ENCODE results near the gene THOC7. TPM values are rescaled to one million over a fixed set of nuclear protein-coding genes. Genes with fewer than 3 reads are reported as not detected.

Gene THOC7
- total RNA-seq, 2 donors from 2014 or later: 61.9 to 76.6 TPM

DNA sequence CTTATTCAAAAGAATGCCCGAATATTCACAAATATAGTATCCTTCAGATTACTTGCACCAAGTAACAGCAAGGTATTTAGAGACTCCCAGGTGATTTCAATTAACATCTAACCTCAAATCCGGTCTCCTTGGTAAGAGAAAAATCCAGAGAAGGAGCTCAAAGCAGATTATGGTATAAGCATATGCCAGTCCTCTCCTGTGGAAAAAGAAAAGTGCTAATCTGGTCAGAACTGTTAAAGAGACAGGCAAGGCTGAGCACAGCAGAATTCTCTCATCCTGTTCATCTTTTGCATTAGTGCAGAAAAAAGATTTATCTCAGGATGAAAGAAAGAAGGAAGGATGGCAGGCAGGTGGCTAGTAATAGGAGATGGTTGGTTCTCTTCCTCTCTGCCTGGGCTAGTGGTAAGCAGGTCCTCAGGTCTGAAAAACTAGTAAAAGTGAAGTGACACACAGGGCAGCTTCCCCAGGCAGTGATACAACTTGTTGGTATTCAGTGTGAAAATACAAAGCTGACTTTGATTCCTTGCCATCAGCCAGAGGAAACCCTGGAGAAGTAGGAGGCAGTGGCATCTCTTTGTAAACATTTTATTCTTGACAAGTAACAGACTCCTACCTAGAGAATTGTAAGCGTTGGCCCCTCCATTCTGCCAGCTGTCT, 14.3 kb upstream of the THOC7 start:
- no peaks in the 10 kb centered on the region for H3K4me1 ChIP-seq

DNA sequence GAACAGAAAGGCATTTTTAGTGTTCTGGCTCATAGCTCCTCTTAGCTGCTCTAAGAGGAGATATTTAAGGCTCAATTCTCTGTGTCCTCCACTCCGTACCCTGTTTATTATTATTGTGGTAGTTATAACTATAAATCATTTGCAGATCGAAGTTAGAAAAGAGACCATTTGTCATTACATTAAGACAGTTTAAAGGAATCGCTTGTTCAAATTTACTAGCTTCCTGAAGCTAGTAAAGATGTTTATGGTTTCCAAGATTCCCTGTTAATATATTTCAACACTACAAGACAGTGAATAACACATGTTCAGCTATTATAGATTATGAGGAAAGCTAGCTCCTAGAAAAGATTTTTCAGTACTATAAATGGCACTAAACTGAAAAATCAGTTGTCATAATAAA, 12.7 kb upstream of the THOC7 start:
- Histone ChIP-seq H3K36me3 (no peaks in the 10 kb centered on the region), H3K9me3 (no peaks in the 10 kb centered on the region), H3K4me1 (no peaks in the 10 kb centered on the region), H3K9ac (ENCODE audit: low read depth in 2 of 2, low read length in 2 of 2) (no peak overlapping the region), H3K27ac (no peak overlapping the region), H3K27me3 (no peaks in the 10 kb centered on the region), H3K4me3 (no peak overlapping the region)
- intact Hi-C loops (cut with DNase I): no loop called here
- TF ChIP-seq, protein P1, sequence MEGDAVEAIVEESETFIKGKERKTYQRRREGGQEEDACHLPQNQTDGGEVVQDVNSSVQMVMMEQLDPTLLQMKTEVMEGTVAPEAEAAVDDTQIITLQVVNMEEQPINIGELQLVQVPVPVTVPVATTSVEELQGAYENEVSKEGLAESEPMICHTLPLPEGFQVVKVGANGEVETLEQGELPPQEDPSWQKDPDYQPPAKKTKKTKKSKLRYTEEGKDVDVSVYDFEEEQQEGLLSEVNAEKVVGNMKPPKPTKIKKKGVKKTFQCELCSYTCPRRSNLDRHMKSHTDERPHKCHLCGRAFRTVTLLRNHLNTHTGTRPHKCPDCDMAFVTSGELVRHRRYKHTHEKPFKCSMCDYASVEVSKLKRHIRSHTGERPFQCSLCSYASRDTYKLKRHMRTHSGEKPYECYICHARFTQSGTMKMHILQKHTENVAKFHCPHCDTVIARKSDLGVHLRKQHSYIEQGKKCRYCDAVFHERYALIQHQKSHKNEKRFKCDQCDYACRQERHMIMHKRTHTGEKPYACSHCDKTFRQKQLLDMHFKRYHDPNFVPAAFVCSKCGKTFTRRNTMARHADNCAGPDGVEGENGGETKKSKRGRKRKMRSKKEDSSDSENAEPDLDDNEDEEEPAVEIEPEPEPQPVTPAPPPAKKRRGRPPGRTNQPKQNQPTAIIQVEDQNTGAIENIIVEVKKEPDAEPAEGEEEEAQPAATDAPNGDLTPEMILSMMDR (IDR thresholded peaks at IDR 0.05): no peak
- no peak for DNase-seq

More for the DNA sequence above, 14.3 kb upstream of the THOC7 start:
- Histone ChIP-seq H3K4me3 (no peak overlapping the region), H3K27me3 (no peaks in the 10 kb centered on the region), H3K9me3 (no peaks in the 10 kb centered on the region), H3K27ac (no peak overlapping the region), H3K36me3 (no peaks in the 10 kb centered on the region), H3K9ac (ENCODE audit: low read depth in 2 of 2, low read length in 2 of 2) (no peak overlapping the region)
- no peak for DNase-seq
- TF ChIP-seq, protein P1 (IDR thresholded peaks at IDR 0.05): no peak
- intact Hi-C loops (cut with DNase I): no loop called here

DNA sequence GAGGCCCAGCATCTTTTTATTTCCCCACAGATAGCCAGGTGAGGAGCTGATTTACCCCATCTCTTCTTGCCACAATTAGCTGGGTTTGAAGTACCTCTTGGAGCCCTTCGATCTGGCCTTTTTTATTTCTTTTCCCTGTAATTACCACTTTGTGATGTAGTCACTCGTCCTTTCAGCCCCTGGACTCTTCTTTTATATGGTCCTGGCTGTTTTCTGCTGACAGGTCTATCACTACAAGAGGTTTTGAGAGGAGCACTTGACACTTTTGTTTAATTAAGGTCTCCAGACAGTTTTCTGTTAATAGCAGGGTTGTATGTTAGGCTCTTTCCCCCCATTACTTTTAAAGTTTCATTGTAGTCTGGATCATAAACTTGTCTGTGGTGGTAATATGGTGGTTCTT, 11.9 kb upstream of the THOC7 start:
- no peaks in the 10 kb centered on the region for H3K9me3 ChIP-seq
- H3K27ac ChIP-seq: no peak overlapping the region
- DNase-seq: no peak
- H3K4me3 ChIP-seq: no peak overlapping the region
- intact Hi-C loops (cut with DNase I): no loop called here
- TF ChIP-seq, protein P1 (IDR thresholded peaks at IDR 0.05): no peak
- H3K27me3 ChIP-seq: no peaks in the 10 kb centered on the region
- H3K4me1 ChIP-seq: no peaks in the 10 kb centered on the region
- no peak overlapping the region for H3K9ac ChIP-seq (ENCODE audit: low read depth in 2 of 2, low read length in 2 of 2)
- no peaks in the 10 kb centered on the region for H3K36me3 ChIP-seq

DNA sequence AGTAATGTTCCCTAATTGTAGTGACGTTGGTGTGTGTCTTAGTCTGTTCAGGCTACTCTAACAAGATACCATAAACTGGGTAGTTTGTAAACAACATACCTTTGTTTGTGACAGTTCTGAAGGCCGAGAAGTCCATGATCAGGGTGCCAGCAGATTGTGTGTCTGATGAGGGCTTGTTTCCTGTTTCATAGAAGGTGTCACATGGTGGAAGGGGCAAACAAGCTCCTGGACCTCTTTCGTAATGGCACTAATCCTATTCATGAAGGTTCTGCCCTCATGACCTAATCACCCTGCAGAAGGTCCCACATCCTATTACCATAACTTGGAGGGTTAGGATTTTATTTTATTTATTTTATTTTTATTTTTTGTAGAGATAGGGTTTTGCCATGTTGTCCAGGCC, 11.2 kb upstream of the THOC7 start:
- TF ChIP-seq, protein P1 (IDR thresholded peaks at IDR 0.05): no peak
- Histone ChIP-seq H3K4me3 (no peak overlapping the region), H3K9me3 (no peaks in the 10 kb centered on the region), H3K36me3 (no peaks in the 10 kb centered on the region), H3K4me1 (no peaks in the 10 kb centered on the region), H3K27ac (no peak overlapping the region), H3K27me3 (no peaks in the 10 kb centered on the region), H3K9ac (ENCODE audit: low read depth in 2 of 2, low read length in 2 of 2) (no peak overlapping the region)
- DNase-seq: no peak
- intact Hi-C loops (cut with DNase I): no loop called here

DNA sequence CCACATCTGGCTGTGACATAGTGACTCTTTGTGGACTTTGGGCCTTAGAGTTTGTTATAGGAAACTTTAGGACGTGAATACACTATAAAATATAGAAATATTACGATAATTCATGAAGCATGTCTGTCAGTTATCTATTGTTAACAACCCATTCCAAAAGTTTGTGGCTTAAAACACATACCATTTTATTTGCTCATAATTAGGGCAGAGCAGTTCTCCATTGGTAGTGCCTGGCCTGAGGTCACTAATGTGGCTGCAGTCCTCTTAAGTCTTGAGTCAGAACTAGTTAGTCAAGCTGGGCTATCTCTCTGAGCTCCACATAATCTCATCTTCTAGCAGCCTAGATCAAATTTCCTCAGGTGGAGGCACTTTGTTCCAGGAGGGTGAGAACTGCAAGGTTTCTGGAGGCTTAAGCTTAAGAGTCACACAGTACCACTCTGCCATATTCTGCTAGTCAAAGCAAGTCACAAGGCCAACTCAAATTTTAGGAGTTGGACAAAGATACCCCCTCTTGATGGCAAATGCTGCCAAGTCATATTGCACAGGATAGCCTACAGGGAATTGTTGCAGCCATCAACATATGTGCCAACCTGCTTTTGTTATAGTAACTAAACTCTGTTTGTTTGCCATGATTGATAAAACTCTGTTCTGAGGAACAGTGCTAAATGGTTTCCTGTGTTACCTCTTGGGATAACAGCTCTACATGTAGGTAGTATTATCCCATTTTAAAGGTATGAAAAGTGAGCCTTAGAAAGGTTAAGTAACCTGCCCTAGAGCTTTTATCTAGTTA, 8.7 kb upstream of the THOC7 start:
- Histone ChIP-seq H3K9me3 (no peaks in the 10 kb centered on the region), H3K9ac (ENCODE audit: low read depth in 2 of 2, low read length in 2 of 2) (no peak overlapping the region), H3K36me3 (no peaks in the 10 kb centered on the region), H3K4me3 (no peak overlapping the region), H3K4me1 (no peaks in the 10 kb centered on the region), H3K27ac (no peak overlapping the region), H3K27me3 (no peaks in the 10 kb centered on the region)
- TF ChIP-seq, protein P1 (IDR thresholded peaks at IDR 0.05): no peak
- intact Hi-C loops (cut with DNase I): no loop called here
- no peak for DNase-seq
